Sigmoid colon (tissue), 4 donors: Measurements from ENCODE around the gene ATXN1.

ENCODE experiments used
- POLR2A ChIP-seq, 2 donors: fragments of 450-650 bp; IDR thresholded peaks; one replicate each; pipeline ENCODE4 v1.6.1; 2016; ENCODE audit warnings: antibody characterized with exemption in 2 of 2, mild to moderate bottlenecking in 2 of 2, moderate library complexity in 2 of 2
- POLR2AphosphoS5 ChIP-seq, 4 donors: sonication (generic); formaldehyde crosslinking; IDR thresholded peaks; one replicate each; pipeline ENCODE4 v1.6.1; 2017; ENCODE audit warnings: antibody characterized with exemption in 4 of 4
- TF ChIP-seq, protein P1 (sequence below), 4 experiments: fragments of 450-650 bp in 3 of 4; fragments of 200-600 bp in 1 of 4; IDR thresholded peaks; one replicate each; pipeline ENCODE4 v1.5.1; 2016 to 2019; ENCODE audit warnings: antibody characterized with exemption in 4 of 4, mild to moderate bottlenecking in 3 of 4, moderate library complexity in 2 of 4

DNA sequence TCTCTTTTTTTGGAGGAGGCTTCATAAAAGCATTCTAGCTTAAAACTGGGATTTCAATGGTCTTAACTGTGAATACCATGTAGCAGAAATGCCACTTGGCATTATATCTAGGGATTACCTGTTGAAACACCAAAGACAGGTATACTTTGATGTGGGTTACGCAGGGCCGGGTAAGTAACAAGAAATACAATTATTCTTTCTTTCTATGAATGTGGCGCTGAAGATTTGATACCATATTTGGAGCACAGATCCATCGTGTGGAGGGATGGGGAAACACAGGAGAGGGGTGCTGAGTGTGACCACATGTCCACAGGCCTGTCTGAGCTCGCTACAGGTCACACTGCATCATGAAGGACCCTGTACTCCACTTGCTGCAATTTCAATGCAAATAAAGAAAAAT, 265.1 kb downstream of the ATXN1 start:
- TF ChIP-seq, protein P1, sequence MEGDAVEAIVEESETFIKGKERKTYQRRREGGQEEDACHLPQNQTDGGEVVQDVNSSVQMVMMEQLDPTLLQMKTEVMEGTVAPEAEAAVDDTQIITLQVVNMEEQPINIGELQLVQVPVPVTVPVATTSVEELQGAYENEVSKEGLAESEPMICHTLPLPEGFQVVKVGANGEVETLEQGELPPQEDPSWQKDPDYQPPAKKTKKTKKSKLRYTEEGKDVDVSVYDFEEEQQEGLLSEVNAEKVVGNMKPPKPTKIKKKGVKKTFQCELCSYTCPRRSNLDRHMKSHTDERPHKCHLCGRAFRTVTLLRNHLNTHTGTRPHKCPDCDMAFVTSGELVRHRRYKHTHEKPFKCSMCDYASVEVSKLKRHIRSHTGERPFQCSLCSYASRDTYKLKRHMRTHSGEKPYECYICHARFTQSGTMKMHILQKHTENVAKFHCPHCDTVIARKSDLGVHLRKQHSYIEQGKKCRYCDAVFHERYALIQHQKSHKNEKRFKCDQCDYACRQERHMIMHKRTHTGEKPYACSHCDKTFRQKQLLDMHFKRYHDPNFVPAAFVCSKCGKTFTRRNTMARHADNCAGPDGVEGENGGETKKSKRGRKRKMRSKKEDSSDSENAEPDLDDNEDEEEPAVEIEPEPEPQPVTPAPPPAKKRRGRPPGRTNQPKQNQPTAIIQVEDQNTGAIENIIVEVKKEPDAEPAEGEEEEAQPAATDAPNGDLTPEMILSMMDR (IDR thresholded peaks at IDR 0.05), result no peak
- no peak for TF ChIP-seq POLR2AphosphoS5 (IDR thresholded peaks at IDR 0.05)
- TF ChIP-seq POLR2A (IDR thresholded peaks at IDR 0.05), result no peak
